Measurements from ENCODE around the gene IGLL1. TPM values are rescaled to one million over a fixed set of nuclear protein-coding genes. Genes with fewer than 3 reads are reported as not detected.

IGLL1 gene
- total RNA-seq, 4 donors from 2014 or later = not detected

- Histone ChIP-seq H3K27ac (no peak overlapping the region), H3K4me3 (no peak overlapping the region)
- 93% methylated on average over 9 of the region's 9 CpGs for WGBS
These were observed 41.1 kb upstream of the IGLL1 start for GRCh38 chr22:23621082-23621780.

DNA sequence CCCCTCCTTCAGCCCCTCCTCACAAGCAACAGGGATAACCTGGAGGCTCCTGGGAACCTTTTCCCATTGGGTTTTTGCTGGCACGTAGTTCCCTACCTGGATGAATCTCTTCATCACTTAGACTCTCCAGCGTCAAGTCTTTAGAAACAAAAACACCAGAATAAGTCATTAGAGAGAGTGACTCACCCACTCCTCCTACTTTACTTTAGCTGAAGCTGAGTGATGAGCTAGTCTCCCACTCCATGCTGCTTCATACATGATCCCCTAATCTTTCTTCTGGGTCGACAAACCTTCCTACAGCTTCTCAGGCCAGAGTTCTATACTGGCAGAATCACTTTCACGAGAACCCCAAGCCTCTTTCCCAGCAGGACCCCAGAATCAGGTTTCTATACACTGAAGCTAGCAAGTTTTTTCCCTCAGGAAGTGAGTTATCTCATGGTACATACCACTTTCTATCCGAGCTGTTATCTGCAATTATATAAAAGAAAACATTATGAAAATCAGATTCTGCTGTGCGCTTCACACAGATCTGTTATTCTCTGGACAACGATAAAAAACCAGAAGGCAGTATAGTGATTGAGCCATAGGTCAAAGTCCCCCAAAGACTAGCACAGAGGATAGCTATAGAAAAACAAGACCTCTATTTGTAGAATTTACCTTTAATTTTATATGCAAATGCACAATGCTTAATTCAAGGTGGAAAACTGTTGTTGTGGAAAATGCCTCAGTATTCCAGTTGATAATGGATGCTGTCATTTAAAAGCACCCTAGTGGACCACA is 33.3 kb upstream of the IGLL1 start:
- Histone ChIP-seq H3K4me3 (no peak overlapping the region), H3K4me1 (no peaks in the 10 kb centered on the region), H3K27ac (no peak overlapping the region), H3K9me3 (no peaks in the 10 kb centered on the region), H3K36me3 (no peaks in the 10 kb centered on the region), H3K27me3 (no peaks in the 10 kb centered on the region)
- 91% methylated on average over 7 of the region's 7 CpGs for WGBS
- DNase-seq (ENCODE audit: low spot score in 2 of 2) = no peak
- TF ChIP-seq EP300 (IDR thresholded peaks at IDR 0.05) (no peak), POLR2AphosphoS5 (IDR thresholded peaks at IDR 0.05) (no peak), POLR2A (IDR thresholded peaks at IDR 0.05) (no peak)
- TF ChIP-seq, protein P1, sequence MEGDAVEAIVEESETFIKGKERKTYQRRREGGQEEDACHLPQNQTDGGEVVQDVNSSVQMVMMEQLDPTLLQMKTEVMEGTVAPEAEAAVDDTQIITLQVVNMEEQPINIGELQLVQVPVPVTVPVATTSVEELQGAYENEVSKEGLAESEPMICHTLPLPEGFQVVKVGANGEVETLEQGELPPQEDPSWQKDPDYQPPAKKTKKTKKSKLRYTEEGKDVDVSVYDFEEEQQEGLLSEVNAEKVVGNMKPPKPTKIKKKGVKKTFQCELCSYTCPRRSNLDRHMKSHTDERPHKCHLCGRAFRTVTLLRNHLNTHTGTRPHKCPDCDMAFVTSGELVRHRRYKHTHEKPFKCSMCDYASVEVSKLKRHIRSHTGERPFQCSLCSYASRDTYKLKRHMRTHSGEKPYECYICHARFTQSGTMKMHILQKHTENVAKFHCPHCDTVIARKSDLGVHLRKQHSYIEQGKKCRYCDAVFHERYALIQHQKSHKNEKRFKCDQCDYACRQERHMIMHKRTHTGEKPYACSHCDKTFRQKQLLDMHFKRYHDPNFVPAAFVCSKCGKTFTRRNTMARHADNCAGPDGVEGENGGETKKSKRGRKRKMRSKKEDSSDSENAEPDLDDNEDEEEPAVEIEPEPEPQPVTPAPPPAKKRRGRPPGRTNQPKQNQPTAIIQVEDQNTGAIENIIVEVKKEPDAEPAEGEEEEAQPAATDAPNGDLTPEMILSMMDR (IDR thresholded peaks at IDR 0.05) = no peak

More at GRCh38 chr22:23621082-23621780, 41.1 kb upstream of the IGLL1 start:
- Histone ChIP-seq H3K36me3 (no peaks in the 10 kb centered on the region), H3K9me3 (no peaks in the 10 kb centered on the region), H3K4me1 (no peaks in the 10 kb centered on the region), H3K27me3 (no peaks in the 10 kb centered on the region)
- no peak for DNase-seq (ENCODE audit: low spot score in 2 of 2)
- no peak for TF ChIP-seq EP300 (IDR thresholded peaks at IDR 0.05)
- TF ChIP-seq, protein P1 (IDR thresholded peaks at IDR 0.05) = no peak
- no peak for TF ChIP-seq POLR2A (IDR thresholded peaks at IDR 0.05)
- TF ChIP-seq POLR2AphosphoS5 (IDR thresholded peaks at IDR 0.05) = no peak

DNA sequence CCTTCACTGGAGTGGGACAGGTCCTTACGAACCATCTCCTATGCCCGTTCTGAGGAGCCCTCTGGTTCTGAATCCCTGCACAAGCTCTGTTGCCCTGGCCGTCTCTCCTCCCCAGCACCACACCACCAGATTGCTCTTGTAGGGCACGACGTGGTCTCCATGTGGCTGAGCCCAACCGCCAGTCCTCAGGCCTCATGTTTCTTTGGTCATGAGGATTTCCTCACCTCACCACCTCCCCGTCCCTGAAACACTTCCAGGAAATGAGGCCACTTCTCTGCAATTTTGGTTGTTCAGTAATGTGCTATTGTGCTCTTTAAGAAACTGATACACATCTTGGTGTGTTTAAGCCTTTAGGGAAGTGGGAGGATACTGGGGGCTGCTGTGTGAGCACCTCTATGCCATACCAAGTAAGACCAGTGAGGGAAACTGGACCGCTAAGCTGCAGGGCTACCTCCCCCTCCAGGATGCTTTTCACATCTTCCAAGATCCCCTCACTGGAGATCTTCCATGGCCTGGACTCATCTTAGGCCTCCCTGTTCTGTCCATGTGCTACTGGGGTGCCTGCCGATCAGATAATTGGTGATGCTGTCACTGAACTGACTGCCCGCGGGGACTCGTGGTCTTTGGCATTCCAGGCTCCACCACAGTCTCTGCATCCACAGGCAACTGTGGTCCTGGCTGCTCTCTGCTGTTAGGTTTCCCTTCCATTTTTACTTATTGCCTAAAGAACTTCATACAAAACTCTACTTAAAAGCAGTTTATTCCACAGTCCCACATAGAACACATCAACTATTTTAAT is 30.1 kb upstream of the IGLL1 start:
- TF ChIP-seq POLR2A (IDR thresholded peaks at IDR 0.05) = no peak
- TF ChIP-seq, protein P1 (IDR thresholded peaks at IDR 0.05) = no peak
- TF ChIP-seq POLR2AphosphoS5 (IDR thresholded peaks at IDR 0.05) = no peak
- TF ChIP-seq EP300 (IDR thresholded peaks at IDR 0.05) = no peak
- Histone ChIP-seq H3K27me3 (no peaks in the 10 kb centered on the region), H3K36me3 (no peaks in the 10 kb centered on the region), H3K27ac (no peak overlapping the region), H3K4me1 (no peaks in the 10 kb centered on the region), H3K9me3 (no peaks in the 10 kb centered on the region), H3K4me3 (no peak overlapping the region)
- whole genome bisulfite sequencing = 83% methylated on average over 12 of the region's 12 CpGs
- no peak for DNase-seq (ENCODE audit: low spot score in 2 of 2)

- TF ChIP-seq POLR2A (IDR thresholded peaks at IDR 0.05) (no peak), EP300 (IDR thresholded peaks at IDR 0.05) (no peak), POLR2AphosphoS5 (IDR thresholded peaks at IDR 0.05) (no peak)
- TF ChIP-seq, protein P1 (IDR thresholded peaks at IDR 0.05) = no peak
- WGBS = 80% methylated on average over 6 of the region's 6 CpGs
- DNase-seq (ENCODE audit: low spot score in 2 of 2) = no peak
These were observed 28.5 kb upstream of the IGLL1 start for GRCh38 chr22:23608583-23608982.

More at GRCh38 chr22:23608583-23608982, 28.5 kb upstream of the IGLL1 start:
- no peaks in the 10 kb centered on the region for H3K9me3 ChIP-seq
- H3K4me3 ChIP-seq = no peak overlapping the region
- no peaks in the 10 kb centered on the region for H3K4me1 ChIP-seq
- H3K36me3 ChIP-seq = no peaks in the 10 kb centered on the region
- H3K27me3 ChIP-seq = no peaks in the 10 kb centered on the region
- no peak overlapping the region for H3K27ac ChIP-seq
